Calu3 (cell line): ENCODE measurements around the gene KCNMB3. TPM values are rescaled to one million over a fixed set of nuclear protein-coding genes. Genes with fewer than 3 reads are reported as not detected.

Experiments
- BruUV-seq: library from RNA; stranded (reverse); fragments of 400-500 nt; replicated peaks from 2 replicates; lab custom pipeline; 2021; lab: Mats Ljungman, UMichigan
- CTCF ChIA-PET: fragments of 300-600 bp; sonication (Branson Sonifier 250); formaldehyde crosslinking; loops from one replicate; lab custom pipeline; 2022; ENCODE audit warnings: antibody characterized with exemption; lab: Charles Lee
- DNase-seq: peaks from one replicate; pipeline ENCODE4 v3.0.0; 2022
- H3K27ac Mint-ChIP-seq: one replicate; pipeline ENCODE4 v1.8.0; 2022; ENCODE audit warnings: mixed read lengths; ENCODE audit not compliant: unreplicated experiment
- H3K27me3 Mint-ChIP-seq: one replicate; pipeline ENCODE4 v1.8.0; 2022; ENCODE audit warnings: mixed read lengths; ENCODE audit not compliant: unreplicated experiment
- H3K36me3 Mint-ChIP-seq: one replicate; pipeline ENCODE4 v1.8.0; 2022; ENCODE audit warnings: mild to moderate bottlenecking, moderate library complexity, mixed read lengths; ENCODE audit not compliant: insufficient read depth, unreplicated experiment
- H3K4me1 Mint-ChIP-seq: one replicate; pipeline ENCODE4 v1.8.0; 2022; ENCODE audit warnings: mild to moderate bottlenecking, low read depth, mixed read lengths; ENCODE audit not compliant: unreplicated experiment
- H3K4me3 Mint-ChIP-seq: one replicate; pipeline ENCODE4 v1.8.0; 2022; ENCODE audit warnings: mild to moderate bottlenecking, low read depth, moderate library complexity, mixed read lengths; ENCODE audit not compliant: unreplicated experiment
- H3K9me3 Mint-ChIP-seq: one replicate; pipeline ENCODE4 v1.8.0; 2022; ENCODE audit warnings: low read depth, mixed read lengths; ENCODE audit not compliant: unreplicated experiment
- intact Hi-C: fragments of 100-400 bp; cut with micrococcal nuclease; formaldehyde crosslinking; loops from one replicate; pipeline ENCODE4 v1.10.0; 2022; ENCODE audit not compliant: unreplicated experiment
- total RNA-seq: library from RNA; stranded (reverse); gene quantifications from 2 replicates; pipeline ENCODE4 v1.2.3, GENCODE V29; 2022
- TF ChIP-seq, protein P1 (sequence below): fragments of 200-600 bp; IDR thresholded peaks from one replicate; pipeline ENCODE4 v1.8.0; 2022; ENCODE audit warnings: antibody characterized with exemption; ENCODE audit not compliant: unreplicated experiment

The KCNMB3 gene
- total RNA-seq, 1 experiment from 2014 or later: 4.6 TPM

DNA sequence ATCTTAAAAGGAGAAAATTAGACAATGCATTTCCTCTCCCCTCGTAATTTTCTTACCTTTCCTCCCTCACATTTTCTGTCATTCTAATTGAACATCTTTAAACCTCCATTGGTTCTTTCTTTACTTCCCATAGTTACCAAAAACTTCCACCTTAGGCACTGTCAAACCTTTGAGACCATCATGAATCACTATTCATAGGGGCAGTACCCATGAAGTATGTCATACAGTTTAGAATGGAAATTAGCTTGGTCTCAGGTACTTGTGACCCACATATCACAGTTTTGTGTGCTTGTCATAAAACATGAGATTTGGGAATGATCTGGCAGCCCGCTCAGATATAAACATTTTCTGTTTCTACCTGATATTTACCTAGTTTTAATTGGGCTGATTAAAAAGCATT lies 50.1 kb downstream of the KCNMB3 start:
- no TSS peak for BruUV-seq
- TF ChIP-seq, protein P1, sequence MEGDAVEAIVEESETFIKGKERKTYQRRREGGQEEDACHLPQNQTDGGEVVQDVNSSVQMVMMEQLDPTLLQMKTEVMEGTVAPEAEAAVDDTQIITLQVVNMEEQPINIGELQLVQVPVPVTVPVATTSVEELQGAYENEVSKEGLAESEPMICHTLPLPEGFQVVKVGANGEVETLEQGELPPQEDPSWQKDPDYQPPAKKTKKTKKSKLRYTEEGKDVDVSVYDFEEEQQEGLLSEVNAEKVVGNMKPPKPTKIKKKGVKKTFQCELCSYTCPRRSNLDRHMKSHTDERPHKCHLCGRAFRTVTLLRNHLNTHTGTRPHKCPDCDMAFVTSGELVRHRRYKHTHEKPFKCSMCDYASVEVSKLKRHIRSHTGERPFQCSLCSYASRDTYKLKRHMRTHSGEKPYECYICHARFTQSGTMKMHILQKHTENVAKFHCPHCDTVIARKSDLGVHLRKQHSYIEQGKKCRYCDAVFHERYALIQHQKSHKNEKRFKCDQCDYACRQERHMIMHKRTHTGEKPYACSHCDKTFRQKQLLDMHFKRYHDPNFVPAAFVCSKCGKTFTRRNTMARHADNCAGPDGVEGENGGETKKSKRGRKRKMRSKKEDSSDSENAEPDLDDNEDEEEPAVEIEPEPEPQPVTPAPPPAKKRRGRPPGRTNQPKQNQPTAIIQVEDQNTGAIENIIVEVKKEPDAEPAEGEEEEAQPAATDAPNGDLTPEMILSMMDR: no peak
- H3K4me3 Mint-ChIP-seq: no peak overlapping the region
- intact Hi-C loops: no loop called here
- H3K9me3 Mint-ChIP-seq: no peaks in the 10 kb centered on the region
- no peaks in the 10 kb centered on the region for H3K4me1 Mint-ChIP-seq
- H3K27ac Mint-ChIP-seq: no peak overlapping the region
- H3K36me3 Mint-ChIP-seq: peaks cover 6% of the 10 kb centered on the region
- no peaks in the 10 kb centered on the region for H3K27me3 Mint-ChIP-seq
- CTCF ChIA-PET: no interaction called here
- no peak for DNase-seq

DNA sequence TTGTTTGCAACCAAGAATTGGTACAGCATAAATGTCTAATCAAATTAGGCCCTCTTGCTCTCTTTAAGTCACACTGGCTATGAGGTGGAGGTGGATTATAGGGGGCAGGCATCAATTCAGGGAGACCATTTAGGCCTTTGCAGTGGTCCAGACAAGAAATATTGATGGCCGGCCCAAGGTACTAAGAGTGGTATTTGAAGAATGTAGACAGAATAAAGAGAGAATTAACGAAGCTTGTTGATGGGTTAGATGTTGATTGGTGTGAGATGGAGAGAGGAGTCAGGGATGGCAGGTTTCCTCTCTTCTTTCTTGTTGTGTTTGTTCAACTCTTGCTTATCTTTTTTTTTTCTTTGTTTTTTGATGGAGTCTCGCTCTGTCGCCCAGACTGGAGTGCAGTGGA lies 54.2 kb downstream of the KCNMB3 start:
- no peak for DNase-seq
- no TSS peak for BruUV-seq
- no peak overlapping the region for H3K27ac Mint-ChIP-seq
- no peaks in the 10 kb centered on the region for H3K4me1 Mint-ChIP-seq
- TF ChIP-seq, protein P1: no peak
- H3K9me3 Mint-ChIP-seq: no peaks in the 10 kb centered on the region
- CTCF ChIA-PET: interaction anchor here (0.5 kb wide), 1 partner anchor 95 kb away, joined by 3 read pairs; no protein-coding TSS in a partner anchor
- no peaks in the 10 kb centered on the region for H3K27me3 Mint-ChIP-seq
- H3K36me3 Mint-ChIP-seq: peaks cover 1% of the 10 kb centered on the region
- H3K4me3 Mint-ChIP-seq: no peak overlapping the region
- intact Hi-C loops: loop anchor here (1.0 kb wide), 1 partner anchor 15 kb away; no protein-coding TSS in a partner anchor

DNA sequence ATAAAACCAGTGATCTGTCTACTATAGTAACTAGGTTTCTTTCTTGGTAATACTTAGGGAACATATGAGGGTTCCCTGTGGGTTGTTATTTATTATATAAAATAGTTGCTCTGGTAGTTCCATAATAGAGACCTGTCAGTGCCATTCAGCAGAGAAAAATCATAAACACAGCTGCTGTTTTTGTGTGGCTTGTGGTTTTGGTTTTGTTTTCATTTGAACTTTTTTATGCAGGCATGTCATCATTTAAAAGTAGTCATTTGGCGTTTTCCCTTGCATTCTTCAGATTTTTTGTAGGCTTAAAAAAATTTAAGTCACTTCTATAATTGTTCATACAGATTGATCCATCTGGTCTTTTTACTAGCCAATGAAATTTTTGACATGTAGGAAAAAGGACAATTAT lies 54.8 kb downstream of the KCNMB3 start:
- Mint-ChIP-seq H3K4me3 (no peak overlapping the region), H3K27ac (no peak overlapping the region), H3K36me3 (no peaks in the 10 kb centered on the region), H3K27me3 (no peaks in the 10 kb centered on the region), H3K4me1 (no peaks in the 10 kb centered on the region), H3K9me3 (no peaks in the 10 kb centered on the region)
- CTCF ChIA-PET: interaction anchor here (0.5 kb wide), 1 partner anchor 96 kb away, joined by 3 read pairs; no protein-coding TSS in a partner anchor
- DNase-seq: no peak
- intact Hi-C loops: loop anchor here (1.0 kb wide), 1 partner anchor 15 kb away; no protein-coding TSS in a partner anchor
- TF ChIP-seq, protein P1: no peak
- no TSS peak for BruUV-seq

DNA sequence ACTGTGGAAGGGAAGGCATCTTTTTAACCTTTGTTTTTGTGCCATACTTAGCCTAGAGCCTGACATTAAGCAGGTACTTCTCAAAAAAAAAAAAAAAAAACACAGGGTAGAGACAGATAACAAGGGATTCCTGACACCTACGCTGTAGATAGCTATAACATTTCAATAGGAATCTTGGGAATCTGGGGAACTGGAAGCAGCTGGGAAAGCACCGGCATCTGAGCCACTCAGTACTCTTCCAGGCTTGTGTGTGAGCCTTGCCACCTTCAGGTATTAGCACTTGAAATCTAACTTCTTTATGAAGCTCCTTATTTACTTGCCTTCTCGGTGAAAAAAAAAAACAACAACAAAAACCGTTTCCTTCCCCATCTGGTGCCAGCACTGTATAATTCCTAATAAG lies 56.0 kb downstream of the KCNMB3 start:
- no TSS peak for BruUV-seq
- Mint-ChIP-seq H3K4me3 (no peak overlapping the region), H3K27me3 (no peaks in the 10 kb centered on the region), H3K27ac (no peak overlapping the region), H3K36me3 (no peaks in the 10 kb centered on the region), H3K4me1 (no peaks in the 10 kb centered on the region), H3K9me3 (no peaks in the 10 kb centered on the region)
- CTCF ChIA-PET: no interaction called here
- TF ChIP-seq, protein P1: no peak
- intact Hi-C loops: no loop called here
- DNase-seq: no peak

Other genes with a start within 250 kb of the KCNMB3 start
- 10.5 and 12.1 TPM in 2 replicates for gene ZMAT3, start 179.3 kb downstream of the KCNMB3 start, total RNA-seq
- gene PIK3CA, start 102.8 kb downstream of the KCNMB3 start, total RNA-seq: 26.3 and 28.8 TPM in 2 replicates
- gene ZNF639, start 71.9 kb upstream of the KCNMB3 start, total RNA-seq: 48.0 and 52.1 TPM in 2 replicates
- 79.9 and 86.2 TPM in 2 replicates for gene MFN1, start 96.6 kb upstream of the KCNMB3 start, total RNA-seq
- 22.6 and 24.0 TPM in 2 replicates for gene GNB4, start 200.4 kb upstream of the KCNMB3 start, total RNA-seq